Testis (tissue), 2 donors: Measurements from ENCODE around the gene SLC37A1.
A peak's percentile ranks its signal among the peaks of the same experiment; 100 is the strongest.

ENCODE experiments used
- CTCF ChIP-seq, 3 experiments: fragments of 450-650 bp in 2 of 3; fragments of 200-600 bp in 1 of 3; sonication (generic) in 1 of 3; IDR thresholded peaks; one replicate each; pipeline ENCODE4 v1.5.1; 2016 to 2019; ENCODE audit warnings: antibody characterized with exemption in 3 of 3, mild to moderate bottlenecking in 2 of 3, moderate library complexity in 1 of 3
- POLR2A ChIP-seq: fragments of 450-650 bp; IDR thresholded peaks from one replicate; pipeline ENCODE4 v1.6.1; 2017; ENCODE audit warnings: antibody characterized with exemption, mild to moderate bottlenecking, moderate library complexity

- TF ChIP-seq POLR2A (peak; percentile 87), CTCF (IDR thresholded peaks at IDR 0.05) (no peak)
Measured at GRCh38 chr21:42496120-42496838, 17.4 kb upstream of the SLC37A1 start, which contains the start of gene RSPH1.
